NCI-H510A treated with DMSO at 0.1 percent for 48 hours (cell line): ENCODE results near the gene PRCC.

ENCODE experiments used
- DNase-seq: peaks from one replicate; lab custom pipeline; 2025; lab: John Stamatoyannopoulos, UW

PRCC gene

DNA sequence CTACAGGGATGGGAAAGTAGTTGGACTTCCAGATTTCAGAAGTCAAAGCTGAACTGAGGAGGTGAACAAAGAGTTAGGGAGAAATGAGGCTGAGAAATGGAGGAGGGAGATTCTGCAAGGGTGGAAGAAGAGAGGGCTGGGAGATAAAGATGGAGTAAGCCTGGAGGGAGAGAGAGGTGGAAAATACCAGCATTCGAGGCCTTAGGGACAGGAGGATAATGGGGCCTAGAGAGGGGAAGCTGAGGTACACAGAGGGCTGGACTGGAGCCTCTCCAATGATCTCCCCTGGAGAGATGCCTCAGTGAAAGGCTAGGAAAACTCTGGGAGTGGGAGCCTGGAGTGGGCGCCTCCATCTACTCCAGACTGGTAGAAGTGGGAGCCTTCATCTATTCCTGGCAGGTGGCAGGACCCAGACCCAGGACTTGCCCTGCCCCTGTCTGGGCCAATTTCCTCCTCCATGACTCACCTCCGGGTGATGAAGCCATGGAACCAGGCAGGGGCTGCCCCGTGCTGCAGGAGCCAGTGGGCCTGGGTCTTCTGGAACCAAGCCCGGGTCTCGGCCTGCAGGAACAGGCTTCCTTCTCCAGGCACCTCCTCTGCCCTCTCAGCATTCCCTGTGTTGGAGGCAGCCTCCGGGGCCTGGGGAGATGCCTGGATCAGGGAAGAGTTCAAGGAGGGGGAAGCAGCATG, 47.4 kb downstream of the PRCC start:
- no peak for DNase-seq

DNA sequence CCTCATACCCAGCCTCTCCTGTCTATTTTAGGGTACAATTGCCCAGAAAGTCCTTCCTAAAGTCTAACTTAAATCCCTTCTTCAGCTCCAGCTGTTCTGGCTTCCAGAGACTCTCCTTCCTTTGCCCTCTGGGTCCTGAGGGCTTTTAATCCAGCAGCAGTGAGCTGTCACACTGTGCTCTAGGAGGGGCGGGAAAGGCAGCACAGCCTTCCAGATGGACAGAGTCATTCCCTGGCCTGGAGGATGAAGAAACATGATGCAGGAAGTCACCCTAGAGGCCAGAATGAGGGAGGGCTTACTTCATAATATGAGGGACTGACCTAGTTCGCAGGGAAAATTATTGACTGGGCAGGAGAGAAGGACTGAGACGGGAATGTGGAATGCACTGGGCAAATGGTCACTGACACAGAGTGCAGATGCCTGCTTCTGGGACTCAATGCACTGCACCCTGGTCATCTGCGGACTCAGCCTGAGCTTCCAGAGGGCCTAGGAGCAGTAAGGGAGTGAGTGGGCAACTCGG, 48.0 kb downstream of the PRCC start:
- no peak for DNase-seq

DNA sequence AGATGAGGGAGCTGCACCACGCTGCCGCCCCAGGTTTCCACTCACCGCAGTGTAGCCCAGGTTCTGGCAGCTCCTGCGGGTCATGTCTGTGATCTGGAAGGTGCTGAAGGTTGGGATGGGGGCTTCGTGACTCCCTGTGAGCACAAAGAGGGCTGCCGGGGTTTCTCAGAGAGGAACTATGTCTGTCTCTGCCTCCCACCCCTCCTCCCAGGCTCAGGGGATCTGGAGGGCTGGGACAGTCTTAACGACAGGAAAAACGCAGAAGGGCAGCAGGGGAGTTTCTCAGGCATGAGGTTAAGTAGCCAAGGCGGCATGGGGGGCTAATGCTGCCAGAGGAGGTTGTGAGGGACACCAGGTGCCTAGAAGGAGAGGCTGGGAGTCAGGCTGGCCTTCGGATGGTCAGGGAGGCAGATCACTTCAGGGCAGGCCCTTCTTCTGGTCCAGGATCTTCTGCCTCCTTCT, 48.7 kb downstream of the PRCC start:
- DNase-seq, result no peak

DNA sequence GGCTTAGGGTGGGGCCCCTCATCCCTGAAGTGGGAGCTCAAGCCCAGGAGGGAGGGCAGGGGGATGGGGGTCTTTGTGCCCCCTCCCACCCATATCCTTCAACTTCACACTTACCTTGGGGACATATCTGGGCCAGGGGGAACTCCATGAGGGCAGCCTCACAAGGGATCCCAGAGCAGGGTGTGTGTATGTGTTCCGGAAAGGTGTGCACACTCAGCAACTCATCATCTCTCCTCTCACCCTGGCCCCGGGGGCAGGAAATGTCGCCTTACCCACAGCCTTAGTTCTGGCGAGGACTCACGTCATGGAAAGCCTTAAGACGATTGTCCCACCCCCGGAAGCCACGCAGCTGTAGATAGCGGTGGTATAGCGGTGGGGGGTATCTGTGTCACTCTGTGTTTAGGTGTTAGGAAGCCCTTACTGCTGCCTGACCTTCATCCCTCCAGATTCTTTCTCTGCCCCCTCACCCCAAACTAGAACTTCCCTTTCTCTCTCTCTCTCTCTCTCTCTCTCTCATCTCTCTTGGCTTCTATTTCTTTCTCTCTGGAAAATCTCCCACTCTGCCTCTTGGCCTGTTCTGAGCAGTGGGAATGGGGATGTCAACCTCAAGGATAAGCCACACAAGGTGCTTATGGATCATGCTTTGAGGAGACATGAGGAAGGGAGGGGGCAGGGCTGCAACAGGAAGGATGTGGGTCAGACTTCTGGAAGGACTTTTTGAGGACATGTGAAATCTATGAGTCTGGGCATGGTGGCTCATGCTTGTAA, 49.4 kb downstream of the PRCC start, which contains the start of gene SH2D2A:
Gene SH2D2A, minus strand, starts transcription at position 288 of the 768 bp plus-strand sequence. Its CDS starts 140 bp downstream, at position 148.
- no peak for DNase-seq

DNA sequence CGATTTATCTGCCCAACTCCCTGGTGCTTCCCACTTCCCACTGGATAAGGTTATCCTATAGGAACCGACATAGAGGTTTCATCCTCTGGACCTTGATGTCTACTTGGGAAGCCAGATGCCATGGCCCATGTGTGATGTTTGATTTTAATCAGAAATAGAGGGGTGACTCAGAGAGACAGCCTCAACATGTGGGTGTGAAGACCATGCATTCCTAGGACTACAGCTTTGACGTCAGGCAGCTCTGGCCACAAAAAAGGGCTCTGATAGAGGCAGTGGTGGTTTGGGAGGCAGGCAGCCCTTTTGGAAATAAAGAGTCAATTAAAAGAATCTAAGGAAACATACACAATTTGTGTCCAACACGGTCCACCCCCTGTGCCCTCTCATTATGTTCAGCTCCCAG, 54.5 kb downstream of the PRCC start:
- no peak for DNase-seq

DNA sequence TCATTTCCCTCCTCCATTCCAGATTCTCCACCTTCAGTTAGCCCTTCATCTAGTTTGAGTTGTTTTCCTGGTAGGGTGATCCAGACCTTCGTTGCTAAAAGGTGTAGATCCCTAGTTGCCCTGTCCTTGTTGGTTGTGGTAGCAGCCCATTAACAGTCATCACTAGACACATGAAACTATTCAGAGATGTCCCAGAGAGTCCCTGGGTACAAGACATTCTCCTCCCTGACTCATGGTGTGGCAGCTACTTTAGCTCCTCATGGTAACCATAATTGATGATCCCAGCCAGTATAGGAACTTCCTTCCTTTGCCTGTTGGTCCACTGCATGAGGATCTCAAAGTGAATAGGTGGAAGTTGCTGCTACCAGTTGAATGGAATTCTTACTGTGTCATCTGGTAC, 55.3 kb downstream of the PRCC start:
- no peak for DNase-seq

DNA sequence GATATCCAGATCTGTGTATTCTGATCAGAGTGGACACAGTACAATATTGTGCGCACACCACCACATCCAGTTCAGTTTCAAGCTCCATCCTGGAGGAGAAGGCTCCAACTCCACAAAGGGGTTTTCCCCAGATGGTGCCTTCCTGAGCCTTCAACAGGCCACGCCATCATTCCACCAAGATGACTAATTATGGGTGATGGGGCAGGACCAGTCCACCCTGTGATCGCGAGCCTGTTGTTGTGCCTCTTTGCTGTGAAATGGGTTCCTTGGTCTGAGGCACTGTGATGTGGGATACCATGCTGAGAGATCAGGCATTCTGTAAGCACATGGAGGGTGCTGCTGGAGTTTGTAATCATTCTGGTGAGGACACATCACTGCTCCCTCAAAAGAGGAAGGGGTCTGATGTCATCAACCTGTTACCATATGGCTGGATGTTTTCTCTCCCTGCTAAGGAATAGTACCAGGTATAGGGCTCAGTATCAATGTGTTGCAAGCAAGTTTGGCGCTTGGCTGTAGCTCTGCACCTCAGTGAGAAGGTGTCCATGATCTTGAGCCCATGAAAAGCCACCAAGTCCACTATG, 56.0 kb downstream of the PRCC start:
- no peak for DNase-seq

DNA sequence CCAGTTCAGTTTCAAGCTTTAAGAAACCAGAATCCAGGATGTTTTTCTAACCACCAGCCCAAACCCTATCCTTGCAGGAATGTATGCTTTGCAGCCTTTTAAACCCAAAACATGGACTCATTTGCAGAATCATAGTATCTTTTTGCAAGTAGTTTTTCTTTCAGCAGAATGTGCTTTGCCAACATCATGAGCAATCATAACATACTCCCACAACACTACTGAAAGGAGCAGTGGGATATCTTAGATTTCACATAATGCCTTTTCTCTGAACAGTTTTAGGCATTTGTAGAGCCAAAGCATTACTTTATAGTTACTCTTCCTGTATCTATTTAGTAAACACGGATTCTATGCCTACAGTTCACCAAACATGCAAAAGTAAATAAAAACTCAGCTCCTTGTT, 59.3 kb downstream of the PRCC start:
- no peak for DNase-seq

DNA sequence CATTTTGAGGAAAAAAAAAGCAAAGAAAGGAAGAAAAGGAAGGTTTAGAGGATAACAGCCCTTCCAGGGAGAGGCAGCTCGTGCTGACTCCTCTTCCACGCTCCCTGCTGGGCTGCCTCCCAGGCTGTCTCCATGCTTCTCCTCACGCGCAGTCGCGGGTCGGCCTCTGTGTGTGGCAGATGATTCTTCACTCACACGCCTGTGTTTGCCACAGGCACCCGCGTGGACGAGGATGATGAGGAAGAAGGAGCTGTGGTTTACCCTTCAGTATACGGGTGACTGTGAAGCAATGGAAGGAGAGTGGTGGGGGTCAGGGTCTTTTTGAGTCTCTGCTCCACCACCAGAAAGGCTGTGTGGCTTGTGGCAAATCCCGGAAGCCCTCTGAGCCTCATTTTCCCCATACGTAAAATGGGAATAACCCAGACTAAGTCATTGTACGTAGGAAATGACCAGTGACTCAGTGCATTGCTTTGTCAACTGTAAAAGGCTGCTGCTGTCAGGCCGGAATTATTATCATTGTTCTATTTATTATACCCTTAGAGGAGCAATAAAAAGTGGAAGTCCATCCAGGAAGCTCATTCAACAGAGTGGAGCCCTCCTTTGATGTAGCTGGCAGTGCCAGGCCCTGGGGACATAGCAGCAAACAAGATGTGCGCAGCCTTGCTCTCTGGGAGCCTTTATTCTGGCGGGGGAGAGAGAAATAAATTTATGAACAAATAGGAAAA, 61.2 kb downstream of the PRCC start:
- no peak for DNase-seq

DNA sequence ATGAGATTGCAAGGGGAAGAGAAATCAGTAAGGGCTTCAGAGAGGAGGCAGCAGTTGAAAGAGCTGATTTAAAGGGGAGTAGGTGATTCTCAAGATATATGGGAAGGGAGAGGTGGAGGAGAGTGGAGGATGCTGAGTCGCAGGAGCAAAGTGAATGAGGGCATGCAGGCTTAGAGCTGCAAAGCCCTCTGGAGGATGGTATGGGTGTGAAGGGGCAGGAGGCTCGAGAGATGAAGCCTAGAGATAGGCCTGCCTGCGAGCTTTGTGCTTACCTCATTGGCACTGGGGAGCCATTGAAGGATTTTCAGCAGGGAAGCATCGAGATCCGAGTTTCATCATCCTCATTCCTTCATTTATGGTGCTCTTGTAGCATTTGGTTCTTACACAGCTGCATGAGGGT, 65.1 kb downstream of the PRCC start:
- DNase-seq, result no peak

DNA sequence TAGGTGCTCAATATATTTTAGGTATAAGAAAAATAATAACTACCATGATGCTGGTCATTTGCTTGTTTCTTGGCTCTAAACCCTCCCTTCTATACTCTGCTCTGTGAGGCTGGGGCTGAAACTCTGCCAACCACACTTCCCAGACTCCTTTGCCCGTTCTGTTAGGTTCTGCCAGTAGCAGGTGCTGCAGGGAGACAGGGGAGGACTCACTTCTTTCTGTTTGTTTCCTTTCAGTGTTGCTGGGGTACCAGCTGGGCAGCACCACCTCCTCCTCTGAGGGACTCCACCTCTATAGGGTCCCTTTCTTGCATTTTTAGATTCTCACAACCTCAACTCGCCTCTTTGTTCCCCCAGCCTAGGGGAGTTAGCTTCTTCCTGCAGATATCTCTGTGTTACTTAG, 66.3 kb downstream of the PRCC start:
- DNase-seq, result no peak

DNA sequence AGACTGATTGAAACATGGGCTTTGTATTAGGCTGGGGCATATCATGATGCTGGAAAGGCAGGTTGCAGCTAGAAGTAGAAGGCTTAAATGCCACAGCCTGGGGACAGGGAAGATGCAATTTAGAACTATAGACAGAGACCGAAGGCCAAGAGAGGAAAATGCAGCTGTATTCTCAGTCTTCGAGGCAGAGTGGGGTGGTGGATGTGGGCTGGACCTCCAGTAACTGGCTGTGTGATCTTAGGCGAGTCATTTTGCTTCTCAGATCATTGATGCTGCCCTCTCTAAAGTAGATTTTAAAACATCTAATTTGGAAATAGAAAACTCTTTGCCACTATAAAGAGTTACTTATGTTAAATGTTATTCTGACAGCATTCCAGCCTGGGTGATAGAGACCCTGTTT, 67.0 kb downstream of the PRCC start:
- no peak for DNase-seq

DNA sequence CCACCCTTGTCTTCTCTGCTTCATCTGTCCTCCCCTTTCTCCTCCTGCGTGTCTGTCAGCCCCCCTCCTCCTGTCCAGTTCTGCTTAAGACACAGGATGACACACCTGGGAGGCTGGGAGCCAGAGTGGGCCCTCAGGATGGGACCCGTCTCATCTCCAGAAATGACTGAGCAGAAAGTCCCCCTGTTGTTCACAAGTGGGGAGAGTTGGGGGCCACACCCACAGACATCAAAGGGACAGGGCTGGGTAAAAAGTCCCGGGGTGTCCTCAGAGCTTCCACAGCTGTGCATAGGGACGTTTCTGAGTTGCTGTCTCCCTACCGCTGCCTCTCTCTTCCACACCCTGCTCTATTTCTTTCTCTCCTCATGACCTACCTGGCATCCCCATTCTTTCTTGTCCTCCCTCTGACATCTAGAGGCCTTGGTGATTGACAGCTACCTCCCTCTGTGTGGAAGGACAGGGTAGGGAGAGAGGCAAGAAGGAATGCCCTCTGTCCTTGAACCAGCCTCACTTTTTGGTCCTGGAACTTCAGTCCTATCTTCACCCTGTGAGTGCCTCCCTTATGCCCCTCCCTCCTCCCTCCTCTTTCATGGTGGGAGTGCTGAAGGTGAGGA, 68.8 kb downstream of the PRCC start:
- DNase-seq, result no peak

DNA sequence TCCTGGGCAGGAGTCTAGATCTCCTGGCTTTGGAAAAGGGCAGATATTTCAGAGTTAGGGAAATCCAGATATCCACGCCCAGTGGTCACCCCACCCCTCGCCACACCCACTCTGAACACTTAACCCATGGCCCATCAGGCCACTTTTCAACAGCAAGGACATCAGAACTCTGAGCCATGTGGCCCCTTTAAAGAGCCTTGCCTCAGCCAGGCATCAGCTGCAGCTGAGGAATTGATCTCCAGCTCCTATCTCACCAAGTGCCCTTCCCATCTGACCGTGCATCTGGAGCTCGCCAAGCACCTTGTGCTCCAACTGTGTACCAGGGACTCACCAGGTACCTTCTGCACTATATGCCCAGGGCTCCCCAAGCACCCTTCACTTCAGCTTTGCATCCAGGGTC, 69.6 kb downstream of the PRCC start:
- DNase-seq, result no peak

DNA sequence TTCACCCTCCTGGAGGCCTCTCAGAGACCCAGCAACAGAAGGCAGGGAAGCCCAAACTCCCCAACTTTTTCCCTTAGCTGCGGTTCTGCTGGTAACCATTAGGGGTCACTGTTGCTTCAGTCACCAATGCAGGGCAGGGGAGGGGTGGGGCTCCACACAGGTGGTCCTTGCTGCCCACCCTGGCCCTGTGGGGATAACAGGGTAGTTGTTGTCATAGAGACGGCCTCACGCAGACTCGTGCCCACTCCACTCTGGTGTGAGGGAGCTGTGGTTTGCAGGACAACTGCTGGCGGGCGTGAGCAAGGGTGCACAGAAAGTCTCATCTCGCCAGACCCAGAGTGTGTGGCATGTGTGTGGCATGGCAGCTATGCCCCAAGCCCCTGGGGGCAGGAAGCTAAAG, 71.6 kb downstream of the PRCC start:
- peak; percentile 45 for DNase-seq

DNA sequence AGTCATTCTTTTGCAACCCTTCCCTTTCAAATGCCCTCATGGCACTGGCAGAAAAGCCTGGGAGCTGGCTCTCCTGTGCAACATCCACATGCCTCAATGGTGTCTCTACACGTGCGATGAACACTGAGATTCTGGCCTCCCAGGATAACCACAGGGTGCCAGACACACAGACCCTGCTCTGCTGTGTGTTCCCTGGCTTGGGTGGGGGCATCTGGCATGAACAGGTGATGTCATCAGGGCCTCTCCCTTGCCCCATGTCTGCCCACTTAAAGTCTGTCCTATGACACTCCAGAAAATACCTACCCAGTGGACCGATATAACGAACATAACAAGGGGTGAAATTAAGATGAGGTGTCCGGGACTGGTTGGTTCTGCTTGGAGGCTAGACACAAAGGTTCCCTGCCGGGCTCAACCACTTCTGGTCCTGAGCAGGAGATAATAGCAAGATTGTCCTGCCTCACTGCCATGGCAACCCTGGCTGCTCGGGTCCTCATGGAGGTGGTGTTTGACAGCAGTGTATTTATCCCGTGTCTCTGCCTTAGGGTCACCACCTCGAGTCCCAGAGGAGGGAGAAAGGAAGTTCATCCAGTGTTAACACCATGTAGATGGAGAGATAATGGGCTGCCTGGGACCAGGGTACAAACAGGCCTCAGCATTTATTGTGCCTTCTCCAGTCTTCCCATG, 72.2 kb downstream of the PRCC start:
- DNase-seq, result no peak

DNA sequence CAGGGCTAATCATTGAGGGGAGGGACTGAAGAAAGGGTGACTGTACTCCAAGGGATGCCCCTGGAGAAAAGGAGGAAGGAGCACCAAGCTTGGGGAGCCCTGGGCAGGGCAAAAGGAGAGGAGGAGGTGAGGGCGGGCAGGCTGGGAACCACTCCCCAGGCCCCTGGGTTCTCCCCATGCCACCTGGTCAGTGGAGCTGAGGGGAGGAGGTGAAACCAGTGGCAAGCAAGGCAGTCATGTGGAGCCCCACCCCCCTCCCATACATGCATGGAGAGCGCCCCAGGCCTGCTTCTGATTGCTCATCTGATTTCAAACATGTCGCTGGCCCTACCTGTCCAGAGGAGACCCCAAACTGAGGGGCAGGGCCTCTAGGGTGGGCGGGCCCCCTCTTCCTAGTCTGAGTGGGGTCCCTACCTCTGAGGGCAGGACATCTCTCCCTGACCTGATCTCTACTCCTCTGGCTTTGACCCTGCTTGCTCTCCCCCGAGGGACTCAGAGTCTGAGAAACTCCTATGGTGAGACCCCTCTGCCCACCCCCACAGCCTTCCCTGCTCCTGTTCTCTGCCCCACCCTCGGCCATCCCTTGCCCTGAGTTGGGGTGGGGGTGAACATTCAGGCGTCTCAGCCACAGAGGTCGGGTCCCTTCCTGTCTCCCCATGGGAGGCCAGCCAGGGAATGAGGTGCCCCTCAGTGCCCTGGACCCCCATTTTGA, 73.0 kb downstream of the PRCC start:
- no peak for DNase-seq

DNA sequence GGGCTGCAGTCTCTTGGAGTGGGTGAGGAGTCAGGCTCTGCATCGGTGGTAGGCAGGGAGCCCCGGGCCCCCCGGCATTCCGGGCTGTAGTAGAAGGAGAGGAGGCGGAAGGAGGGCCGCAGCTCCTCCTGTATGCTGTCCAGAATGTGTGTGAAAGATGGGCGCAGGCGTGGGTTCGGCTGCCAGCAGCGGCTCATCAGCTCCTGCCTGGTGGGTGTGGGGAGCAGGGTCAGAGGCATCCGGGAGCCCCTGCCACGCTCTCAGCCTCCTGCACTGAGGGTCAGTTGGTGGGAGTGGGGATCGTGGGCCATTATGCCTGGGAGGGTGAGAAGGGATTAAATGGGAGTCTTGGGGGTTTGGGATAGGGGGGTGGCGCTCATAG, 73.6 kb downstream of the PRCC start:
- DNase-seq, result no peak

DNA sequence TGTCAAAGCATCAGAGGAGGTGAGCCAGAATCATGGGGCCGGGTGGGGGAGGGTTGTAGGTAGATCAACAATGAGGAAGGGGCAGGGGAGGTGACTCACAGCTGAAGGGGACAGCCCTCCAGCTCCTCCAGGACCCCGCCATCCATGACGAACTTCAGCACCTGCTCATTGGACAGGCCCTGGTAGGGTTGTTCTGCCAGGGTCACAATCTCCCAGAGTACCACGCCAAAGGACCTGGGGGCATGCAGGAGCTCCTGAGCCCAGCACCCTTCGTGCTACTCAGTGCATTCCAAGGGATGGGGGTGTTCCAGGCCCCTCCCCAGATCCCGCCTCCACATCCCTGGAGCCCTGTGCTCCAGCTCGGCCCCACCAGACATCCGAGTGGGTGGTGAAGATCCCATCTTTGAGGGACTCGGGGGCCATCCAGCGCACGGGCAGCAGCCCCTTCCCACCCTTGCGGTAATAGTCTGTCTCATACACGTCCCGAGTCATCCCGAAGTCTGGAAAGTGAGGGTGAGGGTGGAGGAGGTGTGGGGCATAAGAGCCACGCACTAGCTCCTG, 74.0 kb downstream of the PRCC start:
- DNase-seq, result no peak

DNA sequence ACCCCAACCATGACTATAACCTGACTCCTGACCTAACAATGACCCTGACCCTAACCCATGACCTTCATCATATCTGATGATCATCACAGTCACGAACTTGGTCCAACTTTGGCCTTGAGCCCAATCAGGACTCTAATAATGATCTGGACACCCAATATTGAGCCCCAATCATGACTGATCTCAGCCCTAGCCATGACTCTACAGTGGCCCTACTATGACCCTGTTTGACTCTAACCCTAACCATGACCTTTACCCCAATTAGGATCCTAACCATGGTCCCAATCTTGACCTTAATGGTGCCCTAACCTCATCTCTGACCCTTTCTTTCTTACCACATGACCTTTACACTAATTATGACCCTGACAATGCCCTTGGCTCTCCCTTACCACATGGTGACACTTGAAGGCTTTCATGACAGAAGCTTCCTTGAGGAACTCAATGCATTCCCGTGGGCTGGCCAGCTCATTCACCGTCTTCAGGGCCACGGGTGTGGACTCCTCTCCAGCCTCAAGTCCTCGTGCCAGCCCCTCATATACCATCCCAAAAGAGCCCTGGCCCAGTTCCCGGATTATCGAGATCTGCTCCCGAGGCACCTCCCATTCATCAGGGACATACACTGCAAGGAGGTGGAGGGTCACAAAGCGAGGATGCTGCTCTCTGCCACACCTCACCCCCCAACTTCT, 75.4 kb downstream of the PRCC start:
- DNase-seq, result no peak
